GM18507 (cell line): Measurements from ENCODE around the gene USH1G.

Source experiments
- DNase-seq: peaks from one replicate; pipeline ENCODE4 v3.0.0; 2011; ENCODE audit warnings: low read depth; ENCODE audit not compliant: insufficient read length; ENCODE audit errors: extremely low spot score
- FAIRE-seq: peaks from 2 replicates; lab custom pipeline; 2011; peaks lifted over from hg19 to GRCh38; lab: Jason Lieb, UNC

Gene USH1G

GRCh38 chr17:74936470-74936799 lies 13.4 kb upstream of the USH1G start:
- FAIRE-seq (no peak), DNase-seq (no peak)

DNA sequence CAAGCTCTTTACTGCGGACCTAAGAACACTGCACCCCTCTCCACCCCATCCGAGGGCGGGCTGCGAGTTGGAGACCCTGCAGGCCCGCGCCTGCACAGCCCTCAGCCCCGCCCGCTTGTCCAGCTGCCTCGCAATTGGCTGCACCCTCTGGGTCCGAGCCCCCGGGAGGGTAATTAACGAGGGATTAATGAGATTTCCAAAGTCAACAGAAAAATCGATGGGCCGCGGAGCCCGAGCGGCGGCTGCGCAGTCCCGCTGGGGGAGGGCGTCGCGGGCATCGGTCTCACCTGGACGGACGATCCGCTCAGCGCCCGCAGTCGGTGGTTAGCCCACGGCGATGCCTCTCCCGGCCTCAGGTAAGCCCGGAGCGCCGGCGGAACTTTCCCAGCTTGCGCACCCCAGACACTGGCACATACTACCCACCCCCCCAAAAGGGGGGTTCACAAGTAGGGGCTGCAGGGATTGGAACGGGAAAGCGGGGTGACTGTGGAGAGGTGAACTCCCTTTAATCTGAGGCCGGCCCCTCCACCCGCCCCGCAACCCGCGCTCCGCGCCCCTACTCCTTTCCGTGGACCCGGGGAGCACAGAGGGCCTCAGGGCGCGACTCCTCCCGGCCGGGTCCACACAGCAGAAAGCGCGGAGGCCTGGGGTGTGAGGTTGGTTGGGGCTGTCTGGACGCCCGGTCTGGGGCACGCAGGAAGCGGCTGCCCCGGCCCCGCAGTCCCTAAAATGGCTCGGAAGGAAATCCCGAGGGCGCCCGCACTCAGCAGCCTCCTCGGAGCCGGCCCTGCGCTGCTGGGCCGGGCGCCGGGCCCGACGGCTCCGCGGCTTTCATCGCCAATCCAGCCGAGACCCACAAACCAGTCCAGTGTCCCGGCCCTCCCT lies 12.8 kb upstream of the USH1G start, which contains the start of gene OTOP3:
TSS of gene OTOP3 (plus strand) at position 314 of the 885 bp plus-strand sequence. CDS start at position 338, 24 bp downstream.
- no peak for FAIRE-seq

GRCh38 chr17:74935048-74935447 lies 12.0 kb upstream of the USH1G start:
- DNase-seq = no peak
- no peak for FAIRE-seq

More for the DNA sequence above, 12.8 kb upstream of the USH1G start, which contains the start of gene OTOP3:
- DNase-seq = no peak

DNA sequence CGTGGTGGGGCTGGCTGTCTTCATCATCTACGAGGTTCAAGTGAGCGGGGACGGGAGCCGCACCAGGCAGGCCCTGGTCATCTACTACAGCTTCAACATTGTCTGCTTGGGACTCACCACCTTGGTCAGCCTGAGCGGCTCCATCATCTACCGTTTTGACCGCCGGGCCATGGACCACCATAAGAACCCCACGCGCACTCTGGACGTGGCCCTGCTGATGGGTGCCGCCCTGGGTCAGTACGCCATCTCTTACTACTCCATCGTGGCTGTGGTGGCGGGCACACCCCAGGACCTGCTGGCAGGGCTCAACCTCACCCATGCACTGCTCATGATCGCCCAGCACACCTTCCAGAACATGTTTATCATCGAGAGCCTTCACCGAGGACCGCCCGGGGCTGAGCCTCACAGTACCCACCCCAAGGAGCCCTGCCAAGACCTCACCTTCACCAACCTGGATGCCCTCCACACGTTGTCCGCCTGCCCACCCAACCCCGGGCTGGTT lies 7.5 kb upstream of the USH1G start:
- DNase-seq = no peak
- no peak for FAIRE-seq

- FAIRE-seq (no peak), DNase-seq (no peak)
Measured at GRCh38 chr17:74928786-74929185, 5.7 kb upstream of the USH1G start.

DNA sequence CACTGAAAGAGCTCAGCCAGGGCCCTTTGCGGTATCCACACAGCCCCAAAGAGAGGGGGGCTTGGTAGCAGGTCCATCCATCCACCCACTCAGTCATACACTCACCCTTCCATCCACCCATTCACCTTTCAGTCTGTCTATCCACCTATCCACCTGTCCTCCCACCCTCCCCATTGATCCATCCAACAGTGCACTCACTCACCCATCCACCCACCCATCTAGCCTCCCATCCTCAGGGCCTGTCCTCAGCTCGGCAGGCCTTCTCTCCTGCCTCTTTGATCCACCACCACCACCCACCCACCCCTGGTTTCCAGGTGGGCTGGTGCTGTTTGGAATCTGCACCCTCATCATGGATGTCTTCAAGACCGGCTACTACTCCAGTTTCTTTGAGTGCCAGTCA lies 2.2 kb upstream of the USH1G start:
- DNase-seq (no peak), FAIRE-seq (no peak)

- FAIRE-seq (no peak), DNase-seq (no peak)
Measured at GRCh38 chr17:74924250-74924948, 1.3 kb upstream of the USH1G start, which contains the start of gene OTOP2. Gene OTOP2 (plus strand): TSS chr17:74924273. CDS start chr17:74924633, 360 bp downstream.

DNA sequence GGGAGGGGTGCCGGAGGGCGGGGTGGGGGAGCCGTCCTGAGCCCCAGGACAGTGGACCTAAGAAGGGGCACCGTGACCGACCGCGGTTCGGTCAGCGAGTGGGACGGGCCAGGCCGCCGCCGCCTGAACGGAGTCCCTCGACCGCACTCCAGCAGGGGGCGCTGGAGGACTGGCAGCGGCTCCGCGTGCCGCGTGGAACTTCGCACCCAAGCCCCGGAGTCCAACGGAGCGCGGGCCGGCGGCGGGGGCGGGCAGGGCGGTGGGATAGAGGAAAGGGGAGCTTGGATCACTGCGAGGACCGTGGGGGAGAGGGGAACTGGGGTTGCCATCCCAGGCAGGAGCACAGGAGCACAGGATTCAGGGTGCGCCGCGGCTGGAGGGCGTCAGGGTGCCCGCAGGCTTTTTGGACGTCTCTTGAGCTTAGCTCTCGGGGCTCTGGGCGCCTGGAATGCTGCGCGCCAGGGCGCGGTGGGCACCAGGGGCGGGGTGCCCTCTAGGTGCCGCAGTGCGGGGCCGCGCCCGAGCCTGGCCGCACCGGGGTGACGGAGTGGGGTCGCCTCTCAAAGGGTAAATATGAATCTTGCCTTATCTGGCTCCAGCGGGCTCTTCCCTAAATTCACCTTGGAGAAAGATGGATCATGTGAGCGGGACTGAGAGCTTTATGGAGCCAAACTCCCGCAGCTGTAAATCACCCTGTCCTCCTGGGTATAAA lies 639 bp upstream of the USH1G start:
- FAIRE-seq (peak; percentile 35), DNase-seq (peak; percentile 68)

GRCh38 chr17:74922172-74922571 lies 883 bp downstream of the USH1G start:
- DNase-seq (no peak), FAIRE-seq (no peak)

DNA sequence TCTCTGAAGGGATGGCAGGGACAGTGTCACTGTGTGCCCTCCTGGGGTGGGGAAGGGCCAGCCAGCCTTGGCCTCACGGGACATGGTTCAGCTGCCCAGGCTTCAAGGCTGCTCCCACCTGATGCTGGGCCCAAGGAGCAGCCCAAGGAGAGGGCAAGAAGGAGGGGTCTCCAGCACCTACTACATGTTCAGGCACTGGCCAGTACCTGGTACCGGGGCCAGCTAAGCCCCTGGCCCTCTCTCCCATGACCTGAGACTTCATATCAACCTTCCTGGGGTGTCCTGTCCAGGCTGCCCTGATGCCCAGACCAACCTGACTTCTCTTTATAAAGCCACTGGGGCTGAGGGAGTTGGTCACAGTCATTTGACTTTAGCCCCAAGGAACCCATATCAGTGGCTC lies 1.3 kb downstream of the USH1G start:
- no peak for DNase-seq
- no peak for FAIRE-seq

DNA sequence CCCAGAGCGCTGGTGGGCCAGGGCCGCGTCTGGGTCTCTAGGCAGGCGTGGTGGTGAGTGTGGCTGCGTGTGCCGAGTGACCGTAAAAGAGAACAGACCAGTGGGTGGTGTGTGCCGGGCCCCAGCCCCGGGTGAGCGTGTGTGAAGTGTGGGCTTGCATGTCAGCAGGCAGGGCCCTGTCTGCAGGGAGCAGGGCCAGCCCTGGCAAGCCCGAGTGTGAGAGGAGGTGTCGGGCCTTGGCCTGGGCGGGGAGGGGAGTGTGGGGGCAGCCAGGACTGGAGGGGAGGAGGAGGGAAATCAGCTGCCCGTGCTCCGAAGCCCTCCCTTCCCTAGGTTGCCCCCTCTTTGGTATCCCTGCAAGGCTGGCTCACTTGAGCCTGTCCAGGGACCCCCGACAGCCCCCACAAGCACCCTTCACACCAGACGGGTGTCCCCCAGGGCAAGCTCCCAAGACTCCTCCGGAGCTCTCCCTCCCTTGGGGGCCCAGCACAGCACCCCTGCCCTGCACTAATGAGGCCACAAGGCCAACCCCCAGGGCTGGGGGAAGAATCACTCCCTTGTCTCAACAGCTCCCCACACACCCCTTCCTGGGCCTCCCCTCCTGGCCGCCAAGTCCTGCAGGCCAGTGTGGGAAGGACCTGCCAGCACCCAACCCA lies 1.9 kb downstream of the USH1G start:
- FAIRE-seq = no peak
- no peak for DNase-seq

DNA sequence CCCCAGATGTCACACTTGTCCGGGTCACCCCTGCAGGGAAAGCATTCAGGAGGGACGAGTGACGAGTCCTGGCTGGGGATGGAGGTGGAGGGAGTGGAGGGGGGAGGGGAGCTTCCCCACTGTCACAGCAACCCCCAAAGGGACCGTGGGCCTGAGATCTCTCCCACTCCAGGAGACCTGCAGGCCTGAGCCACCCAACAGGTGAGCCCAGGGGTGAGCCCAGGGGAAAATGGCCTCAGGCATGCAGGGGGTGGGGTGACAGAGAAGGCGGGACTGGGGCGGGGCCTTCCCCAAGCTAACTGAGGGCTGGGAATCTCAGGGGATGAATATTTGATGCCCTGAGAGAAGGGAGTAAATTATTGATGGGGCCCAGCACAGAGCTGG lies 2.4 kb downstream of the USH1G start:
- no peak for FAIRE-seq
- no peak for DNase-seq

- FAIRE-seq = no peak
- DNase-seq = no peak
Measured at GRCh38 chr17:74920306-74920620, 2.8 kb downstream of the USH1G start.

DNA sequence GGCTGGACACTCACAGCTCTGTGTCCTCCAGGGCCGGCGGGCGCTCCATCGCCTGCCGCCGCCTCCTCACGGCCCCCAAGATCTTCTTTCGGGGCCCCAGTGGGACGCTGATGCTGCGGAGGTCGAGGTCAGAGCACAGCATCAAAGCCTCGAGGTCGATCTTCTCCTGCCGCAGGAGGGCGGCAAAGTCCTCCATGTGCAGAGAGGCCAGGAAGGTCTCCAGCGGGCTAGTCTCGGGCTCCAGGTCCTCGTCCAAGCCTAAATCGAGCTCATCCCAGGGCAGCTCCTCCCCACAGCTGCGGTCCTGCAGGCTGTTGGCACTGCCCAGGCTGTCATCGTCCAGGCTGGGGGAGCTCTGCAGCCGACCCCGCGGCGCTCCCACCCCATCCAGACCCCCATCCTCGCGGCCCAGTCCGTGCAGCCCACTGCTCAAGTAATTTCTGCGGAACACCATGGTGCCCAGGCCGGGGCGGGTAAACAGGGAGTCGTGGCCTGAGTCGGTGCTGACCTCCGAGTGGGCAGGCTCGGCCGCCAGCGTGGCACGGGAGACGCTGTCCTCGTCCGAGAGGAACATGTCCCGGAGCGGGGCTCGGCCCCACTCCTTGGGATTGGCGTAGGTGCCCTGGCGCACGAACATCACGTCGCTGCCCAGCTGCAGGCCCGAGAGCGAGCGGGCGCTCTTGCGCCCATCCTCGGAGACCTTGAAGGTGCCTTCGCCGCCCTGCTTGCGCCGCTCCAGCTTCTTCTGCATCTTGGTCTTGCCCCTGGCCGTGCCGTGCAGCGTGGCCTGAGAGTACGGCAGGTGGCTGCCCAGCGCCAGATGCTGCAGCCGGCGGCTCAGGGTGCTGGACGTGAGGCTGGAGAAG lies 3.4 kb downstream of the USH1G start:
- FAIRE-seq (no peak), DNase-seq (no peak)

GRCh38 chr17:74918906-74919305 lies 4.1 kb downstream of the USH1G start:
- FAIRE-seq = no peak
- no peak for DNase-seq

DNA sequence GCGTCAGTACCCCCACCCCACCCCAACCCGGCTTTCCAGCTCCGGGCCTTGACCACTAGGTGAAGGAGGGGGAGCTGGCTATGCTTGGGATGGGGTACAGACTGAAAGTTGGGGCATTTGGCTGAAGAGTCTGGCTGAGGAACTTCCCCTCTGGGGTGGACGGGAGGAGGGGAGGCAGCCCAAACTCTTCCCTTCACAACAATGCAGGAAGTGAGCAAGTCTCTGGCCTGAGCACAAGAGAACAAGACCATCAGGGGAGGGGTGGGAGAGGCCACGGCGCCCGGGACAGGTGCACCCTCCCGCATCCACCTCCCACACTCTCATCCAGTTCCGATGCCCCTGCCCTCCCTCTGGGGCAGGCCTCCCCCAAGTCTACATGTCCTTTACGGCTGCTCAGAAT lies 5.6 kb downstream of the USH1G start:
- FAIRE-seq (no peak), DNase-seq (no peak)

- DNase-seq = no peak
- FAIRE-seq = no peak
Measured at GRCh38 chr17:74916851-74917199, 6.2 kb downstream of the USH1G start.

DNA sequence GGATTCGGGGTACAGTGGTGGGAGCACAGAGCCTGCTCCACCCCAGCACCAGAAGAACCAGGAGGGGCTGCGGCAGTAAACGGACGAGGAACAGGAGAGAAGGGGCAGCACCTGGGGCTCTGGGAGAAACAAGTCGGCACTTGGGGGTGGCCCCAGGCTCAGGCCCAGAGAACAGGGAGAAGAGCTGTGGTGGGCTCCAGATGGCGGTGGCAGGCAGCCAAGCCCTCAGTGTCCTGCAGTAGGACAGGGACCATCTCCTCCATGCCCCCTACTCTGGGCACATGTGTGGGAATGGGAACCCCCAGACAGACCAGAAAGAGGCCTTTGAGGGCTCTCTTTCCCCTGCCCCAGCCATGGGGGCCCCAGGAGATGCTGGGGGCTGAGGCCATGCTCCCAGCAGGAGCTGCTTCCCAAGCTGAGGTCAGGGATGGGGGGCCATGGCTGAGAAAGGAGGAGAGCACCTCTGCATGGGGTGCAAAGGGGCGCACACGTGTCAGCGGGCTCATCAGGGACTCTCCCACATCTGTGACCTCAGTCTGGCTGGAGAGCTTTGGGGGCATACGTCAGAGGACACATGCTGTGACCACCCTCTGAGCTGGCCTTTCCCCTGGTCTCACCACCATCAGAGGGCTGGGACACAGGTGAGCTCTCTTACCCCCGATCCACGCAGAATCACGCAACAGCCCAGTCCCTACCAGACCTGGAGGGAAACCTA lies 6.8 kb downstream of the USH1G start:
- no peak for DNase-seq
- FAIRE-seq = no peak
